Effector CD4-positive, alpha-beta T cell (primary cell): Measurements from ENCODE around the gene RCAN3.

ENCODE experiments used
- DNase-seq: peaks from one replicate; pipeline ENCODE4 v3.0.0-alpha.2; 2020

RCAN3 gene

DNA sequence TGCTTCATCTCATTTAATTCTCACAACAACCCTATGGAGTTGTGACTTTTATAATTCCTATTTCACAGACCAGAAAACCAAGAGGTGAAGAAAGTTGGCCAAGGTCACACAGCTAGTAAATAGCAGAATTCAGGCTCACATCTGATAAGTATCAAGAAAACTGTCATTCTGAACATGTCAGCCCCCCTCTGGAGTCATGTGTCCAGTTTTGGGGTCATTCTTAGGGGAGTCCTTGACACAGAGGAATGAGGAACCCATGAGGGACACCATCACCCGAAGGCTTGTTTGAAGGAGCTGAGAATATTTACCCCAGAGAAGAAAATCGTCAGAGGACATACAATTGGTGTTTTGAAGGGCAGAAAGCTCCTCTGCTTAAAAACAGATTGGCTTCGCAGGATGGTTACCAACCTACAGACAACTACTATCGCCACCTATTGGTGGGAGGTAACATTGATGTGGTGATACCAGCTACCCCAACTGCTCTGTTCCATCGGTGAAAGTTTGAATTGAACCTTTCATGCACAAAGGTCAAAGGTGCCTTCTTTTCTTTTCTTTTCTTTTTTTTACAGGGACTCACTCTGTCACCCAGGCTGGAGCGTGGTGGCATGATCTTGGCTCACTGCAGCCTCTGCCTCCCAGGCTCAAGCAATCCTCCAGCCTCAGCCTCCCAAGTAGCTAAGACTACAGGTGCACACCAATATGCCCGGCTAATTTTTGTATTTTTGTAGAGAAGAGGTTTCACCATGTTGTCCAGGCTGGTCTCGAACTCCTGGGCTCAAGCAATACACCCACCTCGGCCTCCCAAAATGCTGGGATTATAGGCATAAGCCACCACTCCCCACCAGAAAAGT, 84.6 kb downstream of the RCAN3 start:
- DNase-seq, result peak; percentile 48

GRCh38 chr1:24588573-24588972, 85.9 kb downstream of the RCAN3 start:
- DNase-seq, result no peak

DNA sequence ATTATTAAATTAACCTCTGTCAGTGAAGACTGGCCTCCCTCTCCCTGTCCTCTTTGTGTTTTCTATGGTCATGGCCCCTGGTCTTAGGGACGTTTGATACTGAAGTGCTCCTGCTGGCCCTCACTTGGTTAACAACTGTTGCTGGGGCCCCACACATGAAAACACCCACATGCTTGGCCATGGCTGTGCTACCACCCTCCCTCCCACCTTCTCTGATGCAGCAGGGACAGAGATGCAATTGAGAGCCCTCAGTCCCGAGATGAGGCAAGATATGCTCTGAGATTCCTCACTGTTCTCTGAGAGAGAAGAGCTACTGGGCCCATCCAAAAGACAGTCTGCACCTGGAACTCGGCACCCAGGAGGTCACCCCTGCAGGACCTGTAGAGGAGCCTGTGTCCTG, 86.6 kb downstream of the RCAN3 start:
- DNase-seq, result no peak
